K562 treated with DMSO at 1 percent for 24 hours (cell line): ENCODE results near the gene CD302. TPM values are rescaled to one million over a fixed set of nuclear protein-coding genes. Genes with fewer than 3 reads are reported as not detected.

ENCODE experiments used
- total RNA-seq: library from RNA; unstranded; fragments of 300-600 nt; gene quantifications from 2 replicates; pipeline ENCODE4 v1.2.3, GENCODE V29; 2022; ENCODE audit warnings: low read depth; ENCODE audit not compliant: insufficient read depth

The CD302 gene
- not detected in 2 replicates for total RNA-seq

GRCh38 chr2:159797543-159798375 is at the start of gene CD302:
Gene CD302, minus strand, starts transcription at chr2:159798208. Its CDS starts 10 bp downstream, at chr2:159798198.

Other genes with a start within 250 kb of the CD302 start
- gene BAZ2B, start 181.7 kb downstream of the CD302 start, total RNA-seq = 18.2 and 24.3 TPM in 2 replicates
- gene MARCHF7, start 85.7 kb downstream of the CD302 start, total RNA-seq = 54.9 and 57.9 TPM in 2 replicates
- gene LY75, start 106.5 kb upstream of the CD302 start, total RNA-seq = not detected in 2 replicates